ENCODE data around the gene TIRAP. TPM values are rescaled to one million over a fixed set of nuclear protein-coding genes. Genes with fewer than 3 reads are reported as not detected.

The TIRAP gene
- total and polyA plus RNA-seq, 4 donors, result 4.2 to 17.3 (median 8.1) TPM

GRCh38 chr11:126263489-126263888, 19.4 kb upstream of the TIRAP start:
- Histone ChIP-seq H3K36me3 (ENCODE audit: control insufficient read depth, insufficient read depth, low read length) (peaks cover 48% of the 10 kb centered on the region), H3K4me3 (ENCODE audit: low read depth, low read length) (no peak overlapping the region), H3K4me1 (ENCODE audit: control insufficient read depth, insufficient read depth, low read length) (peaks cover 4% of the 10 kb centered on the region), H3K9me3 (ENCODE audit: control insufficient read depth, insufficient read depth, low read length) (no peaks in the 10 kb centered on the region), H3K27me3 (ENCODE audit: control insufficient read depth, insufficient read depth, low read length) (no peaks in the 10 kb centered on the region), H3K27ac (ENCODE audit: low read depth, low read length) (no peak overlapping the region)
- 66% methylated on average over 3 of the region's 6 CpGs for WGBS (ENCODE audit: insufficient coverage)
- DNase-seq (ENCODE audit: low read depth in 4 of 6, low spot score in 6 of 6), result no peak

- H3K9me3 ChIP-seq (ENCODE audit: control insufficient read depth, insufficient read depth, low read length), result no peaks in the 10 kb centered on the region
- no peaks in the 10 kb centered on the region for H3K27me3 ChIP-seq (ENCODE audit: control insufficient read depth, insufficient read depth, low read length)
- no peak for DNase-seq (ENCODE audit: low read depth in 4 of 6, low spot score in 6 of 6)
- peaks cover 48% of the 10 kb centered on the region for H3K36me3 ChIP-seq (ENCODE audit: control insufficient read depth, insufficient read depth, low read length)
- peaks cover 12% of the 10 kb centered on the region for H3K4me1 ChIP-seq (ENCODE audit: control insufficient read depth, insufficient read depth, low read length)
- no peak overlapping the region for H3K4me3 ChIP-seq (ENCODE audit: low read depth, low read length)
- WGBS (ENCODE audit: insufficient coverage), result 98% methylated on average over 5 of the region's 8 CpGs
- no peak overlapping the region for H3K27ac ChIP-seq (ENCODE audit: low read depth, low read length)
Measured at GRCh38 chr11:126265811-126266210, 17.1 kb upstream of the TIRAP start.

GRCh38 chr11:126267650-126268049, 15.2 kb upstream of the TIRAP start:
- H3K36me3 ChIP-seq (ENCODE audit: control insufficient read depth, insufficient read depth, low read length), result peaks cover 51% of the 10 kb centered on the region
- H3K4me1 ChIP-seq (ENCODE audit: control insufficient read depth, insufficient read depth, low read length), result peaks cover 12% of the 10 kb centered on the region
- peak overlapping the region; percentile 98 for H3K4me3 ChIP-seq (ENCODE audit: low read depth, low read length)
- H3K27me3 ChIP-seq (ENCODE audit: control insufficient read depth, insufficient read depth, low read length), result no peaks in the 10 kb centered on the region
- H3K9me3 ChIP-seq (ENCODE audit: control insufficient read depth, insufficient read depth, low read length), result no peaks in the 10 kb centered on the region
- no peak for DNase-seq (ENCODE audit: low read depth in 4 of 6, low spot score in 6 of 6)
- WGBS (ENCODE audit: insufficient coverage), result 89% methylated on average over 4 of the region's 6 CpGs
- H3K27ac ChIP-seq (ENCODE audit: low read depth, low read length), result no peak overlapping the region

GRCh38 chr11:126268361-126268707, 14.6 kb upstream of the TIRAP start:
- Histone ChIP-seq H3K4me3 (ENCODE audit: low read depth, low read length) (peak overlapping the region; percentile 98), H3K9me3 (ENCODE audit: control insufficient read depth, insufficient read depth, low read length) (no peaks in the 10 kb centered on the region), H3K4me1 (ENCODE audit: control insufficient read depth, insufficient read depth, low read length) (peaks cover 12% of the 10 kb centered on the region), H3K36me3 (ENCODE audit: control insufficient read depth, insufficient read depth, low read length) (peaks cover 52% of the 10 kb centered on the region), H3K27me3 (ENCODE audit: control insufficient read depth, insufficient read depth, low read length) (no peaks in the 10 kb centered on the region), H3K27ac (ENCODE audit: low read depth, low read length) (peak overlapping the region; percentile 84)
- WGBS (ENCODE audit: insufficient coverage), result under 1% methylated on average over 22 of the region's 23 CpGs
- no peak for DNase-seq (ENCODE audit: low read depth in 4 of 6, low spot score in 6 of 6)

GRCh38 chr11:126268708-126269579, 13.9 kb upstream of the TIRAP start, which contains the start of the genes FOXRED1 and SRPRA:
TSS of gene FOXRED1 (plus strand) at chr11:126269154. CDS start at chr11:126269207, 53 bp downstream.
TSS of gene SRPRA (minus strand) at chr11:126268895. CDS start at chr11:126268804, 91 bp downstream.
- Histone ChIP-seq H3K36me3 (ENCODE audit: control insufficient read depth, insufficient read depth, low read length) (peaks cover 49% of the 10 kb centered on the region), H3K9me3 (ENCODE audit: control insufficient read depth, insufficient read depth, low read length) (no peaks in the 10 kb centered on the region), H3K27ac (ENCODE audit: low read depth, low read length) (peak within 1 kb of the TSS; percentile 90), H3K4me3 (ENCODE audit: low read depth, low read length) (peak within 1 kb of the TSS; percentile 98), H3K27me3 (ENCODE audit: control insufficient read depth, insufficient read depth, low read length) (no peaks in the 10 kb centered on the region), H3K4me1 (ENCODE audit: control insufficient read depth, insufficient read depth, low read length) (peaks cover 12% of the 10 kb centered on the region)
- whole genome bisulfite sequencing (ENCODE audit: insufficient coverage), result under 1% methylated on average over 63 of the region's 64 CpGs
- peak; percentile 90 to 99 (median 96) for DNase-seq (ENCODE audit: low read depth in 4 of 6, low spot score in 6 of 6)

- no peaks in the 10 kb centered on the region for H3K27me3 ChIP-seq (ENCODE audit: control insufficient read depth, insufficient read depth, low read length)
- no peak overlapping the region for H3K27ac ChIP-seq (ENCODE audit: low read depth, low read length)
- peaks cover 13% of the 10 kb centered on the region for H3K4me1 ChIP-seq (ENCODE audit: control insufficient read depth, insufficient read depth, low read length)
- 100% methylated on average over 10 of the region's 11 CpGs for WGBS (ENCODE audit: insufficient coverage)
- no peak for DNase-seq (ENCODE audit: low read depth in 4 of 6, low spot score in 6 of 6)
- peaks cover 47% of the 10 kb centered on the region for H3K36me3 ChIP-seq (ENCODE audit: control insufficient read depth, insufficient read depth, low read length)
- H3K9me3 ChIP-seq (ENCODE audit: control insufficient read depth, insufficient read depth, low read length), result no peaks in the 10 kb centered on the region
- H3K4me3 ChIP-seq (ENCODE audit: low read depth, low read length), result no peak overlapping the region
Measured at GRCh38 chr11:126277322-126277721, 5.6 kb upstream of the TIRAP start.

- no peak overlapping the region for H3K27ac ChIP-seq (ENCODE audit: low read depth, low read length)
- peaks cover 43% of the 10 kb centered on the region for H3K36me3 ChIP-seq (ENCODE audit: control insufficient read depth, insufficient read depth, low read length)
- H3K9me3 ChIP-seq (ENCODE audit: control insufficient read depth, insufficient read depth, low read length), result no peaks in the 10 kb centered on the region
- no peak overlapping the region for H3K4me3 ChIP-seq (ENCODE audit: low read depth, low read length)
- 85% methylated on average over 4 of the region's 4 CpGs for WGBS (ENCODE audit: insufficient coverage)
- peaks cover 18% of the 10 kb centered on the region for H3K4me1 ChIP-seq (ENCODE audit: control insufficient read depth, insufficient read depth, low read length)
- no peaks in the 10 kb centered on the region for H3K27me3 ChIP-seq (ENCODE audit: control insufficient read depth, insufficient read depth, low read length)
- no peak for DNase-seq (ENCODE audit: low read depth in 4 of 6, low spot score in 6 of 6)
Measured at GRCh38 chr11:126277780-126278179, 5.1 kb upstream of the TIRAP start.

- peaks cover 31% of the 10 kb centered on the region for H3K36me3 ChIP-seq (ENCODE audit: control insufficient read depth, insufficient read depth, low read length)
- no peak overlapping the region for H3K4me3 ChIP-seq (ENCODE audit: low read depth, low read length)
- WGBS (ENCODE audit: insufficient coverage), result 89% methylated on average over 8 of the region's 8 CpGs
- H3K27ac ChIP-seq (ENCODE audit: low read depth, low read length), result no peak overlapping the region
- no peaks in the 10 kb centered on the region for H3K27me3 ChIP-seq (ENCODE audit: control insufficient read depth, insufficient read depth, low read length)
- no peaks in the 10 kb centered on the region for H3K9me3 ChIP-seq (ENCODE audit: control insufficient read depth, insufficient read depth, low read length)
- H3K4me1 ChIP-seq (ENCODE audit: control insufficient read depth, insufficient read depth, low read length), result peaks cover 27% of the 10 kb centered on the region
- DNase-seq (ENCODE audit: low read depth in 4 of 6, low spot score in 6 of 6), result no peak
Measured at GRCh38 chr11:126279191-126279590, 3.7 kb upstream of the TIRAP start.

GRCh38 chr11:126280595-126280994, 2.3 kb upstream of the TIRAP start:
- 86% methylated on average over 5 of the region's 5 CpGs for WGBS (ENCODE audit: insufficient coverage)
- DNase-seq (ENCODE audit: low read depth in 4 of 6, low spot score in 6 of 6), result no peak
- no peak overlapping the region for H3K27ac ChIP-seq (ENCODE audit: low read depth, low read length)

GRCh38 chr11:126281245-126281644, 1.6 kb upstream of the TIRAP start:
- WGBS (ENCODE audit: insufficient coverage), result 93% methylated on average over 6 of the region's 6 CpGs
- DNase-seq (ENCODE audit: low read depth in 4 of 6, low spot score in 6 of 6), result no peak
- H3K27ac ChIP-seq (ENCODE audit: low read depth, low read length), result no peak overlapping the region
- peaks cover 13% of the 10 kb centered on the region for H3K36me3 ChIP-seq (ENCODE audit: control insufficient read depth, insufficient read depth, low read length)
- H3K4me3 ChIP-seq (ENCODE audit: low read depth, low read length), result no peak overlapping the region
- H3K9me3 ChIP-seq (ENCODE audit: control insufficient read depth, insufficient read depth, low read length), result no peaks in the 10 kb centered on the region
- no peaks in the 10 kb centered on the region for H3K27me3 ChIP-seq (ENCODE audit: control insufficient read depth, insufficient read depth, low read length)
- H3K4me1 ChIP-seq (ENCODE audit: control insufficient read depth, insufficient read depth, low read length), result peaks cover 33% of the 10 kb centered on the region

More at GRCh38 chr11:126280595-126280994, 2.3 kb upstream of the TIRAP start:
- H3K4me3 ChIP-seq (ENCODE audit: low read depth, low read length), result no peak overlapping the region
- peaks cover 33% of the 10 kb centered on the region for H3K4me1 ChIP-seq (ENCODE audit: control insufficient read depth, insufficient read depth, low read length)
- no peaks in the 10 kb centered on the region for H3K9me3 ChIP-seq (ENCODE audit: control insufficient read depth, insufficient read depth, low read length)
- H3K36me3 ChIP-seq (ENCODE audit: control insufficient read depth, insufficient read depth, low read length), result peaks cover 19% of the 10 kb centered on the region
- no peaks in the 10 kb centered on the region for H3K27me3 ChIP-seq (ENCODE audit: control insufficient read depth, insufficient read depth, low read length)

Data from spinal cord (tissue), 10 donors.